Astrocyte of the cerebellum (primary cell): ENCODE data around the gene THADA.

Experiments used
- DNase-seq: peaks from one replicate; pipeline ENCODE4 v3.0.0-alpha.2; 2011; ENCODE audit warnings: low read depth
- H3K4me3 ChIP-seq: 2 replicates; pipeline ENCODE4 v1.5.1; 2011; ENCODE audit warnings: mild to moderate bottlenecking, low read depth, low read length, moderate library complexity
- in situ Hi-C: cut with HindIII; loops from 2 replicates; pipeline ENCODE4 v1.10.0; 2017; ENCODE audit warnings: low sequenced_read_pairs
- TF ChIP-seq, protein P1 (sequence below): IDR thresholded peaks from 2 replicates; pipeline ENCODE4 v1.5.1; 2012; ENCODE audit warnings: low read length, low read depth, moderate library complexity, mild to moderate bottlenecking; ENCODE audit errors: missing control alignments

THADA gene

DNA sequence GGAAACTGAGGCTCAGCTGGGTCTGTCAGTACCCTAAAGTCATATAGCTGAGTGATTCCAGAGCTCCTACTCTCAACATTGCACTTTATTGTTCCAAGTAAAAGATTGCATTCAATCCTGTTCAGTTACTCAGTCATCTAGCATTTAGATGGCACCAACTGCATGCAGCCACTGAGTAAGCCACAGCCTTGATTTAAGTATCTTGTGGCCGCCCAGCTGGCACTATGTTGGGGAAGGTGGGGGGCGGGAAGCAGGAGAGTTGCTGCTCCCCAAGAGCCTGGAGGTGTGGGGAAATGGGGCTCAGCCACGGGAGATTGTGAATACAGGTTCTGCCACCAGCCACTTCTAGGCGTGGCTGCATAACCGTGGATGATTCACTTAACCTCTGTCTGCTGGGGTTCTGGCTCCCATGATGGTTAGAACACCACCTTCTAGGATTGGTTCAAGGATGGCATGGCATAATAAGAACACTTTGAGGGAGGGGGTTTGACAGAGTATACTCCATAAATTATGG lies 386.6 kb downstream of the THADA start:
- TF ChIP-seq, protein P1, sequence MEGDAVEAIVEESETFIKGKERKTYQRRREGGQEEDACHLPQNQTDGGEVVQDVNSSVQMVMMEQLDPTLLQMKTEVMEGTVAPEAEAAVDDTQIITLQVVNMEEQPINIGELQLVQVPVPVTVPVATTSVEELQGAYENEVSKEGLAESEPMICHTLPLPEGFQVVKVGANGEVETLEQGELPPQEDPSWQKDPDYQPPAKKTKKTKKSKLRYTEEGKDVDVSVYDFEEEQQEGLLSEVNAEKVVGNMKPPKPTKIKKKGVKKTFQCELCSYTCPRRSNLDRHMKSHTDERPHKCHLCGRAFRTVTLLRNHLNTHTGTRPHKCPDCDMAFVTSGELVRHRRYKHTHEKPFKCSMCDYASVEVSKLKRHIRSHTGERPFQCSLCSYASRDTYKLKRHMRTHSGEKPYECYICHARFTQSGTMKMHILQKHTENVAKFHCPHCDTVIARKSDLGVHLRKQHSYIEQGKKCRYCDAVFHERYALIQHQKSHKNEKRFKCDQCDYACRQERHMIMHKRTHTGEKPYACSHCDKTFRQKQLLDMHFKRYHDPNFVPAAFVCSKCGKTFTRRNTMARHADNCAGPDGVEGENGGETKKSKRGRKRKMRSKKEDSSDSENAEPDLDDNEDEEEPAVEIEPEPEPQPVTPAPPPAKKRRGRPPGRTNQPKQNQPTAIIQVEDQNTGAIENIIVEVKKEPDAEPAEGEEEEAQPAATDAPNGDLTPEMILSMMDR: no peak
- no peak for DNase-seq
- in situ Hi-C loops: no loop called here
- no peak overlapping the region for H3K4me3 ChIP-seq

DNA sequence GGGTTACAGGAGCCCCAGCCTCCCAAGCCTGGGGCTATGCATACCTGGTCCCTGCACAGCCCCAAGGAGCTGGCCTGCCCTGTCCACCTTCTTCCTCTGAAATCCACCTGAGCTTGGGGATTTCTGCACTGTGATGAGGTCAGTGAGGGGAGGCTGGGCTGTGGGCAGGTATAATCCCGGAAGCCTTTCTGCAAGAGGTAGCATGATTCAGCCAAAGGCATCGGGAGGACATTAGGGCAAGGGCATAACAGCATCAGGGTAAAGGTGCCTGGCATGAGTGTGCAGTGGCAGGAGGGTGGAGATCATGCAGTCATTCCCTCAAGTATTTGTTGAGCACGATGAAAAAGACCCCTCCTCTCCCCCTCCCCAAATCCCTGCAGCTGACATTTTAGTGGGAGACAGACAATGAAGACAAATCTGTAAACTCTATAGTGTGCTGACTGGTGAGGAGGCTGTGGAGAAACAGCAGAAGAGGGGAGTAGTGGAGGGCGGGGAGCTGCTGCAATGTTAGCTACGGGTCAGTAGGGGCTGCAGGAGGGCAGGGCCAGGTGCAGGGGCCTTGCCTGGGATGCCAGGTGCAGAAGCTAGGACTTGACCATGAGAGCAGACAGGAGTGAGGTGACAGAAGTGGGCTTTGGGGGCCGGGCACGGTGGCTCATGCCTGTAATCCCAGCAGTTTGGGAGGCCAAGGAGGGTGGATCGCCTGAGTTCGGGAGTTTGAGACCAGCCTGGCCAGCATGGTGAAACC lies 388.1 kb downstream of the THADA start:
- in situ Hi-C loops: no loop called here
- no peak for DNase-seq
- TF ChIP-seq, protein P1: no peak
- H3K4me3 ChIP-seq: no peak overlapping the region

DNA sequence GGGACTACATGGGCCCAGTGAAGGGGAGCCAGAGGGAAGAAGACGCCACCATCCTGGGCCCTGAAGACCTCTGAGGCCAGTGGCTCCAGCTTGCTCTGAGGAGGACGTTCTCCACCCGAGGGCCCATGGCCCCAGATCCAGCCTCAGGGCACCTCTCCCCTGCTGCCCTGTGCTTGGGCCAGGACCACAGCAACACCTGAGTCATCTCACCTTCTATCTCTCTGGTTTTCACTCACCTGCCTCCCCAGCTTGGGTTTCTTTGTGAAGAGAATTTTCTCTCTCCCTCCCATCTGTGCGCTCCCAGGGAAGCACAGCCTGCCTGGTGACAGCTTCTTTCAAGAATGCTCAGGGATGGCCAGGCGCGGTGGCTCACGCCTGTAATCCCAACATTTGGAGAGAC lies 389.2 kb downstream of the THADA start:
- TF ChIP-seq, protein P1: no peak
- H3K4me3 ChIP-seq: no peak overlapping the region
- DNase-seq: no peak
- in situ Hi-C loops: no loop called here

DNA sequence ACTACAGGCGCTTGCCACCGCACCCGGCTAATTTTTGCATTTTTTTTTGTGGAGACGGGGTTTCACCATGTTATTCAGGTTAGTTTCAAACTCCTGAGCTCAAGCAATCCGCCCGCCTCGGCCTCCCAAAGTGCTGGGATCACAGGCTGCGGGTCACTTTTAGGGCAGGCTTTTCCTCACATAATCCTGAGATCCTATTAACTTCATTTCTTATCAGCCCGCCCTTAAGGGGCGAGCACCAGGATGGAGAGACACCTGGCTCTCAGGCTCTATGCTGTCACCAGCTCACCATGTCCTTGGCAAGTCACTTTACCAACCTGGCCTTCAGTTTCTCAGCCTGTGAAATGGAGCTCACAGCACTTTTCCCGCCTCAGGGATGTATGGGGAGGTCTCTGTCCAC lies 392.5 kb downstream of the THADA start:
- TF ChIP-seq, protein P1: no peak
- H3K4me3 ChIP-seq: no peak overlapping the region
- DNase-seq: no peak
- in situ Hi-C loops: no loop called here

DNA sequence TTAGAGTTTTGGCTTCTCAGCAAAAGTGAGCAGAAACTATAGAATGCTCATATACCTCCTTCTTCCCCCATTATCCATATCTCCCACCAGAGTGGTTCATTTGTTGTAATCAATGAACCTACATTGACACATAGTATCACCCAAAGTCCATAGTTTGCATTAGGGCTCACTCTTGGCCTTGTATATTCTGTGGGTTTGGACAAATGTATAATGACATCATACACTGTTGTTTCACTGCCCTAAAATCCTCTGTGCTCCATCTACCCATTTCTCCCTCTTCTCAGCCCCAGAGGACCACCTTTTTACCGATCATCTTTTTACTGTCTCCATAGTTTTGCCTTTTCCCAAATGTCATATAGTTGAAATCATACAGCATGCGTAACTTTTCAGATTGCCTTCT lies 393.5 kb downstream of the THADA start:
- in situ Hi-C loops: no loop called here
- TF ChIP-seq, protein P1: no peak
- no peak overlapping the region for H3K4me3 ChIP-seq
- DNase-seq: no peak

DNA sequence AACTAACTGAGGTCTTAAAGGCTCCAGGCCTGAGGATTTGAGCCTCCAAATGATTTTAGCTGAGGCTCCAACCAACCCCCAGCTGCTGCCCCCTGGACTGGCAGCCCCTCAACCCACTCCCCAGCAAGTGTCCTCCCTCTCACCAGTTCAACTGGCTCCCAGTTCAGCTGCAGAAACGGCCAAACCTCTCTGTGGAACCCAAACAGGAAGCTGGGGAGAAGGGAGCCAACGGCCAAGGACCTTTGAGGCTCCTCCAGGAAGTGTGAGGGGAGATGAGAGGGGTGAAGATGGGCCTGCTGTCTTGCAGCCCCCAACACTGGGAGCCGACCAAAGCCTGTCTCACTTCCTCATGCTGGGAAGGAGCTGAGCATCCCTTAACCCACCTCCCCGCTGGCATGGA lies 394.3 kb downstream of the THADA start:
- TF ChIP-seq, protein P1: no peak
- DNase-seq: no peak
- H3K4me3 ChIP-seq: no peak overlapping the region
- in situ Hi-C loops: no loop called here
